SU-DHL-6 (cell line): ENCODE measurements around the gene FIGN.

Experiments
- H2AFZ ChIP-seq: fragments of 200-600 bp; sonication (generic); 2 replicates; pipeline ENCODE4 v1.6.1; 2014; ENCODE audit warnings: low read depth, mild to moderate bottlenecking, moderate library complexity, mixed read lengths, antibody characterized with exemption, low read length; ENCODE audit not compliant: severe bottlenecking
- H3F3A ChIP-seq: fragments of 200-600 bp; shearing (Covaris generic); 2 replicates; pipeline ENCODE4 v1.6.0; 2016; ENCODE audit warnings: antibody characterized with exemption, mild to moderate bottlenecking; ENCODE audit not compliant: insufficient read depth
- H3K27ac ChIP-seq: fragments of 200-600 bp; sonication (generic); 2 replicates; pipeline ENCODE4 v1.5.1; 2016; ENCODE audit warnings: low read depth, mild to moderate bottlenecking, low read length, moderate library complexity, mixed read lengths
- H3K27me3 ChIP-seq: fragments of 200-600 bp; sonication (generic), shearing (Covaris generic); 2 replicates; pipeline ENCODE4 v1.6.0; 2014; ENCODE audit warnings: mild to moderate bottlenecking, low read length
- H3K36me3 ChIP-seq: fragments of 200-600 bp; sonication (generic); 2 replicates; pipeline ENCODE4 v1.6.1; 2014; ENCODE audit warnings: mild to moderate bottlenecking, low read length, mixed read lengths
- H3K4me2 ChIP-seq: fragments of 300-600, 200-600 bp; shearing (Covaris generic), sonication (generic); 2 replicates; pipeline ENCODE4 v1.6.0; 2014; ENCODE audit warnings: low read length, low read depth, mild to moderate bottlenecking; ENCODE audit not compliant: poor library complexity, severe bottlenecking
- H3K4me3 ChIP-seq: fragments of 200-600 bp; sonication (generic); 2 replicates; pipeline ENCODE4 v1.5.1; 2014; ENCODE audit warnings: antibody characterized with exemption, low read length, mild to moderate bottlenecking, mixed read lengths; ENCODE audit not compliant: insufficient read depth, poor library complexity, severe bottlenecking
- H3K79me2 ChIP-seq: fragments of 200-600 bp; sonication (generic); 2 replicates; pipeline ENCODE4 v1.6.1; 2014; ENCODE audit warnings: mild to moderate bottlenecking, low read length, moderate library complexity; ENCODE audit not compliant: insufficient read depth
- H3K9ac ChIP-seq: fragments of 200-600 bp; sonication (generic); 2 replicates; pipeline ENCODE4 v1.7.0; 2014; ENCODE audit warnings: mild to moderate bottlenecking, low read length
- H3K9me2 ChIP-seq: fragments of 200-600 bp; sonication (generic); replicated peaks from 2 replicates; pipeline ENCODE4 v1.6.1; 2014; ENCODE audit warnings: low read length; ENCODE audit not compliant: insufficient read depth
- H3K9me3 ChIP-seq: fragments of 200-600 bp; sonication (generic); 2 replicates; pipeline ENCODE4 v1.6.1; 2014; ENCODE audit warnings: low read length, mixed read lengths; ENCODE audit not compliant: insufficient read depth
- H4K20me1 ChIP-seq: fragments of 200-600 bp; sonication (generic); 2 replicates; pipeline ENCODE4 v1.6.1; 2014; ENCODE audit warnings: low read depth, mild to moderate bottlenecking, antibody characterized with exemption, low read length, moderate library complexity, mixed read lengths
- EZH2phosphoT487 ChIP-seq: fragments of 200-600 bp; sonication (generic), shearing (Covaris generic); conservative IDR thresholded peaks from 2 replicates; pipeline ENCODE4 v1.6.1; 2018; ENCODE audit warnings: mild to moderate bottlenecking, antibody characterized with exemption, low read length, moderate library complexity, mixed read lengths
- TF ChIP-seq, protein P1 (sequence below): fragments of 200-600 bp; sonication (generic); IDR thresholded peaks from one replicate; pipeline ENCODE4 v1.5.1; 2017; ENCODE audit warnings: antibody characterized with exemption, mild to moderate bottlenecking, low read length, moderate library complexity; ENCODE audit not compliant: insufficient read depth, poor library complexity, severe bottlenecking

Gene FIGN

DNA sequence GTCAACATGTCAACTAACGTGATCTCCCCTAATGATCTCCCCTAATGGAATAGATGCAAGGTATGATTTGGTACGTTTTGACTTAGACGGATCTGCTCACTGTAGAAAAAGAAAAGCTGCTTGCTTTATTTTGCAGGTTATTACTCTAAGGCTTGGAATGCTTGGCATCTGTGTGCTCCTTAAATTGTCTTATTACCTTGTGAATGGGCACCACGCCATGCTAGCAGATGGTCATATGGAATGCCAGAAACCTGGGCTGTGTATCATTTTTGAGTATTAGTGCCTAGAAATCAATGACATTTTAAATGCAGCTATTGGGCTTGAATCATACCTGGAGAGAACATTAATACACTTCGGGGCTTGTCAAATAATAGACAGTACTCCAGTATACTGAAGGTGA, 16.5 kb upstream of the FIGN start:
- Histone ChIP-seq H3K27ac (no peak overlapping the region), H4K20me1 (no peaks in the 10 kb centered on the region)

DNA sequence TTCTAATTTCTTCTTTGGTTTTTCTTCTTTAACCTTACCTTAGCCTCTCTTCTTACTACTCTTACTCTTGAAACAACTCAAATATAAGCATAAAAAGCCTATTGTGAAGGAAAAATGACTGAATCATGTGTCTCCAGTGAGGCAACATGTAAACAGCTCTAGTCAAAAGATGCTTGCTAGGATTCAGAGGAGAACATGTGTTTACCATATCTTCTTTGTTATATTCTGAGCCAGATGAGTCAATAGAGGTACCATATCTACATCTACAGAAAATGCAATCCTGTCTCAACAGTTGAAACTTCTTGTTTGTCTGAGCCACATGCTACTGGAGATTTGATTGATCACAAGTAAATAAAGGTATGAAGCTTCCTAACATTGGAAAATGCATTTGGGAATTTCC, 15.9 kb upstream of the FIGN start:
- Histone ChIP-seq H3K9me2 (no peaks in the 10 kb centered on the region), H3K36me3 (no peaks in the 10 kb centered on the region), H2AFZ (no peak overlapping the region), H3K9me3 (no peaks in the 10 kb centered on the region), H3K27ac (no peak overlapping the region), H4K20me1 (no peaks in the 10 kb centered on the region), H3K4me2 (no peak overlapping the region), H3K4me3 (no peak overlapping the region), H3K9ac (no peak overlapping the region), H3K27me3 (no peaks in the 10 kb centered on the region), H3F3A (no peaks in the 10 kb centered on the region), H3K79me2 (no peaks in the 10 kb centered on the region)
- TF ChIP-seq, protein P1, sequence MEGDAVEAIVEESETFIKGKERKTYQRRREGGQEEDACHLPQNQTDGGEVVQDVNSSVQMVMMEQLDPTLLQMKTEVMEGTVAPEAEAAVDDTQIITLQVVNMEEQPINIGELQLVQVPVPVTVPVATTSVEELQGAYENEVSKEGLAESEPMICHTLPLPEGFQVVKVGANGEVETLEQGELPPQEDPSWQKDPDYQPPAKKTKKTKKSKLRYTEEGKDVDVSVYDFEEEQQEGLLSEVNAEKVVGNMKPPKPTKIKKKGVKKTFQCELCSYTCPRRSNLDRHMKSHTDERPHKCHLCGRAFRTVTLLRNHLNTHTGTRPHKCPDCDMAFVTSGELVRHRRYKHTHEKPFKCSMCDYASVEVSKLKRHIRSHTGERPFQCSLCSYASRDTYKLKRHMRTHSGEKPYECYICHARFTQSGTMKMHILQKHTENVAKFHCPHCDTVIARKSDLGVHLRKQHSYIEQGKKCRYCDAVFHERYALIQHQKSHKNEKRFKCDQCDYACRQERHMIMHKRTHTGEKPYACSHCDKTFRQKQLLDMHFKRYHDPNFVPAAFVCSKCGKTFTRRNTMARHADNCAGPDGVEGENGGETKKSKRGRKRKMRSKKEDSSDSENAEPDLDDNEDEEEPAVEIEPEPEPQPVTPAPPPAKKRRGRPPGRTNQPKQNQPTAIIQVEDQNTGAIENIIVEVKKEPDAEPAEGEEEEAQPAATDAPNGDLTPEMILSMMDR, result no peak
- no peak for TF ChIP-seq EZH2phosphoT487

More for the DNA sequence above, 16.5 kb upstream of the FIGN start:
- H3F3A ChIP-seq, result no peaks in the 10 kb centered on the region
- no peaks in the 10 kb centered on the region for H3K9me2 ChIP-seq
- H3K27me3 ChIP-seq, result no peaks in the 10 kb centered on the region
- no peaks in the 10 kb centered on the region for H3K79me2 ChIP-seq
- H2AFZ ChIP-seq, result no peak overlapping the region
- no peak overlapping the region for H3K4me3 ChIP-seq
- no peaks in the 10 kb centered on the region for H3K9me3 ChIP-seq
- no peaks in the 10 kb centered on the region for H3K36me3 ChIP-seq
- TF ChIP-seq, protein P1, result no peak
- TF ChIP-seq EZH2phosphoT487, result no peak
- no peak overlapping the region for H3K9ac ChIP-seq
- H3K4me2 ChIP-seq, result no peak overlapping the region

DNA sequence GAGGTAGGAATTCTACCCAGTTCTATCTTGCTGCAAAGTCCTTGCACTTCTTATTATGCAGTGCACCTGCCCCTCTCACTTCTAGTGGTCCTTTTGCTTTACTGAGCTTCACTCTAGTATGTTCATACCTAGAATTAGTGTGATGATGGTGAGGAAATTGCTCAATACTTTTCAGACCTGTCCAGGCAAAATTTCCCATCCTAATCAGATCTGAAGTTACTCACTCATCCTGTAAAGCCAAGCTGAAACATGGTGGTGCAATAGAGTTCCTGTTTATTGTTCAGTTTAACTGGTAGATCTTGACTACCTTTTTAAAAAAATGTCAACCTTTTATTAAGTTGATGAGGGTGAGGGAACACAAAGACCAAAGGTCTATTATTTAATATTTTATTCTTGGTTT, 12.6 kb upstream of the FIGN start:
- no peaks in the 10 kb centered on the region for H3K9me3 ChIP-seq
- H3F3A ChIP-seq, result no peaks in the 10 kb centered on the region
- no peaks in the 10 kb centered on the region for H4K20me1 ChIP-seq
- H3K4me3 ChIP-seq, result no peak overlapping the region
- H2AFZ ChIP-seq, result no peak overlapping the region
- H3K9ac ChIP-seq, result no peak overlapping the region
- H3K4me2 ChIP-seq, result no peak overlapping the region
- TF ChIP-seq, protein P1, result no peak
- TF ChIP-seq EZH2phosphoT487, result no peak
- H3K9me2 ChIP-seq, result no peaks in the 10 kb centered on the region
- no peaks in the 10 kb centered on the region for H3K36me3 ChIP-seq
- no peak overlapping the region for H3K27ac ChIP-seq
- H3K27me3 ChIP-seq, result no peaks in the 10 kb centered on the region
- no peaks in the 10 kb centered on the region for H3K79me2 ChIP-seq
